HG03095 (cell line): ENCODE data around the gene REM1.
"Not testable (repeated sequence)": the region's sequence is repeated elsewhere in the genome, so short reads cannot be mapped to it uniquely, and the experiment has no call there.

Source experiments
- ATAC-seq: cut with Tn5 transposase; IDR thresholded peaks from one replicate; pipeline ENCODE4 v1.9.1; 2021; ENCODE audit warnings: moderate library complexity; ENCODE audit not compliant: unreplicated experiment

The REM1 gene

GRCh38 chr20:31474758-31475427, at the start of gene REM1, which contains the start of gene DEFB124:
TSS of gene REM1 (plus strand) at chr20:31475288. CDS start at chr20:31476446, 1,158 bp downstream.
TSS of gene DEFB124 (minus strand) at chr20:31475127. CDS start at chr20:31473013, 2,114 bp downstream.
- ATAC-seq = no peak

GRCh38 chr20:31425797-31426196, 49.3 kb upstream of the REM1 start:
- ATAC-seq = no peak

- ATAC-seq = not testable (repeated sequence)
Measured at GRCh38 chr20:31426891-31427551, 48.1 kb upstream of the REM1 start.

DNA sequence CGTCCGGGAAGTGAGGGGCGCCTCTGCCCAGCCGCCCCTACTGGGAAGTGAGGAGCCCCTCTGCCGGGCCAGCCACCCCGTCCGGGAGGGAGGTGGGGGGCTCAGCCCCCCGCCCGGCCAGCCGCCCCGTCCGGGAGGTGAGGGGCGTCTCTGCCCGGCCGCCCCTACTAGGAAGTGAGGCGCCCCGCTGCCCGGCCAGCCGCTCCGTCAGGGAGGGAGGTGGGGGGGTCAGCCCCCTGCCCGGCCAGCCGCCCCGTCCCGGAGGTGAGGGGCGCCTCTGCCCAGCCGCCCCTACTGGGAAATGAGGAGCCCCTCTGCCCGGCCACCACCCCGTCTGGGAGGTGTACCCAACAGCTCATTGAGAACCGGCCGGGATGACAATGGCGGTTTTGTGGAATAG, 47.5 kb upstream of the REM1 start:
- not testable (repeated sequence) for ATAC-seq

GRCh38 chr20:31430568-31431115, 44.4 kb upstream of the REM1 start:
- no peak for ATAC-seq

DNA sequence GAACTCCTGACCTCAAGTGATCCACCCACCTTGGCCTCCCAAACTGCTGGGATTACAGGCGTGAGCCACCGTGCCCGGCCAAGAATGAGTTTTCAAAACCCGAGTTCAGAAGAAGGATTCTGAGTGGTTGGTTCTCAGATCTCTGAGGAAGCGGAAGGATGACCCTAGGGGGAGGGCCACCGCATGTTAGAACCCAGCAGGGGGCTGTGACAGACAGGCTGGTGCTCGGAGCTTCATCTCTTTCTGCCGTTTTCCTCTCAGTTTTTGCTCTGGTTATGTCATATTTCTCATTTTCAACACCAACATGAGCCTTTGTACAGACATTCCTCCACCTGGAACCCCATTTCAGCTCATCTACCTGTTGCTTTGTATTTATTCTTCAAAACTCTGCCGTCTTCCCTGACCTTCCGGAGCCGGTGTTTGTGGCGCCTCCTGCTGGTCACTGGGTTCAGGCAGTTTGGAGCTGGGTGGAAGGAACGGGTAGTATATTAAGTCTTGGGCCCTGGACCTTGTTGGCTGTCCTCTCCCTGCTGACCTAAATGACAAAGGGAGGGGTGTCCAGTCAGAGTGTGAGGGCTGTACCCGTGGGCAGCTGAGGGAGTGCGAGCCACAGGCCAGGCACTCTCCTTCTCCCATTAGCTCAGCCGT, 35.0 kb upstream of the REM1 start, which contains the start of gene DEFB123:
Gene DEFB123 (plus strand): TSS at position 621 of the 648 bp plus-strand sequence. CDS start 67 bp downstream, outside the sequence.
- ATAC-seq = no peak

- no peak for ATAC-seq
Measured at GRCh38 chr20:31446084-31446819, 28.8 kb upstream of the REM1 start.

GRCh38 chr20:31449511-31450414, 25.3 kb upstream of the REM1 start:
- ATAC-seq = no peak

DNA sequence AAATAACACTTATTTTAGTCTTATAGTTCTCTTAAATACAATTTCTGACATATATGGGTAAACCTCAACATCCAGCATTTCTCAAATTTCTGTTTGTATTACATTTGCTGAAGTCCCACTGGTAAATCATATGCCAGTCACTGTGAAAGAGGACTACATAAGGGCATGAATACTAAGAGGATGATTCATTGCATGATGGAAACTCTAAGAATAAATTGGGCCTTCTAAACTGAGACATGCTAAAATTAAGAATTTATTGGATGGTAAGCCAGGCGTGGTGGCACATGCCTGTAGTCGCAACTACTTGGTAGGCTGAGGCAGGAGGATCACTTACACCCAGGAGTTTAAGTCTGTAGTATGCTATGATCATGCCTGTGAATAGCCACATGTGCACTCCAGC, 22.5 kb upstream of the REM1 start:
- no peak for ATAC-seq

DNA sequence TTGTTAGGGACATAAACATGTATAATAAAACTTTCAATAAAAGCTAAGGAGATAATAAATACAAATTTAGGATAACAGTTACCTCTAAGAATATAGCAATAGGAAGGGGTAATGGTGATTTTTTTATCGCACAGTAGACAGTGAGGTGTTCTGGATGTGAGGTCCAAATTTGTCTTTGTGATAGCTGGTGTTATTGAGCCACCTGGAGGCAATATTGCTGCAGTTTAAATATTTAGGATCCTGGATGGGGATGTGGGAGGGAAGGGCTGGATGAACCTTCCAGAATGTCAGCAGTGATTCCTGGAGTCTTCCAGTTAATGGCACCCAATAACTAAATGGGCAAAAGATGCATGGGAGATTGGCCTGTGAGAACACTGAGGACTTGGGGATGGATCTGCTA, 20.7 kb upstream of the REM1 start:
- no peak for ATAC-seq

GRCh38 chr20:31470946-31471345, 4.1 kb upstream of the REM1 start:
- ATAC-seq = not testable (repeated sequence)

- no peak for ATAC-seq
Measured at GRCh38 chr20:31472395-31473330, 2.4 kb upstream of the REM1 start.

DNA sequence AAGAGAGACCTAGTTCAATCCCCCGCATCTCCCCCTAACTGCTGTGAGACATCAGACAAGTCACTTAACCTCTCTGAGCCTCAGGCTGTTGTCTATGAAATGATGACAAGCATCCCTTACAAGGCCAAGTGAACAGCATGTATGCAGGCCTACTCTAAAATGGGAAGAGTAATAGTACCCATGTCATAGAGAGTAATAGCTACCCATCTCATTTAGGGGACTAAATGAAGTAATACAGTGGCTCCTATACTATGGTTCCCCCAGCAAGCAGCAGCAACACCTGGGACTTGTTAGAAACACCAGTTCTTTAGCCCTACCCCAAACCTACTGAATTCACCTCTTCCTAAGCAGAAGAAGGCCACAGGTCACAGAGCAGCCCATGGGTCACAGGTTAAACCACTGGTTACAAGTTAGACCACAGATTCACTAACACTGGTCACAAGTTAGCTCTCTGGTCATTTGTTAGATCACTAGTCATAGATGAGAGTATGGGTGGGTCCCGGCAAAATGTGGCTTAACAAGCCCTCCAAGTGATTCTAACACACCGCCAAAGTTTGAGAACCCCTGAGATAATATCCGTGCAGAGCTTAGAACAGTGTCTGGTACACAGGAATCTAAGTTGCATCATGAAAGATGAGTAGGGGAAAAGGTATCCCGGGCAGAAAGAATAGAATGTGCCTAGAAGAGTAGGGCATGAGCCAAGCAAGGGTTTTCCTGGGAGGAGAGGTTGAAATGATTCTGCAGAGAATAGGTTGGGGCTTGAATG, 1.6 kb upstream of the REM1 start:
- ATAC-seq = no peak

- peak; percentile 71 for ATAC-seq
Measured at GRCh38 chr20:31474097-31474436, 1.0 kb upstream of the REM1 start.

- ATAC-seq = no peak
Measured at GRCh38 chr20:31475472-31476293, 595 bp downstream of the REM1 start.

DNA sequence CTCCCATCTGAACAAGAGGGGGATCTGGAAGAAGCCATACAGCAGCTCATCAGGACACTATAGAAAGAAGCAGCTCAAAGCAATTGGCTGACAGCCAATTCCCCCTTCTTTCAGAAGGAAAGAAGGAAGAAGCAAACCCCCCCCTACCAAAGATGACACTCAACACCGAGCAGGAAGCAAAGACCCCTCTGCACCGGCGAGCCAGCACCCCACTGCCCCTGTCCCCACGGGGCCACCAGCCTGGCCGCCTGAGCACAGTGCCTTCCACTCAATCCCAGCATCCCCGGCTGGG, 1.2 kb downstream of the REM1 start:
- ATAC-seq = no peak

DNA sequence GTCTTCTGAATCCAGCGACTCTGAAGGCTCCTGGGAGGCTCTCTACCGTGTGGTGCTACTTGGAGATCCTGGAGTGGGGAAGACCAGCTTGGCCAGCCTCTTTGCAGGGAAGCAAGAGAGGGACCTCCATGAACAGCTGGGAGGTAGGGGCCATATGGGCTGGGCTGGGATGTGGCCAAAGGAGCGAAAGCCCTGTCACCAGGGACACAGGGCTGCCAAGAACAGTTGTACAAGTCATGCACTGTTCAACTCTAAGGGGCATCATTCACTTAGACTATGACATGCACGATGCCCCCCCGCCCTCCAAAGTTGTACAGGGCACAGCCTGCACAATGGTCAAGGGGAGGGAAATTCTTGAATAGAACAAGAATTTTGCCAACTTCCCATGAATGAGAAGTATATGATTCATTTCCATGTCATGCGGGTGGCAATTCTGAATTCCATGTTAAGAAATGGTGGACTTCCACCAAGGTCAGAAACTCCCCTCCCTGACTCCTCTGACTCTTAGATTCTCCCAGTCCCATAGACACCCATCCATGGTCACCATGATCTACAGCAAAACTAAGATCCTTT, 1.6 kb downstream of the REM1 start:
- no peak for ATAC-seq
